ENCODE results near the gene POU6F1. TPM values are rescaled to one million over a fixed set of nuclear protein-coding genes. Genes with fewer than 3 reads are reported as not detected.

Gene POU6F1
- total and polyA plus RNA-seq, 2 donors (not counting 1 experiment from before 2014, with no cell fraction given), result 3.3 to 4.8 TPM

GRCh38 chr12:51254536-51254935 is 36.7 kb upstream of the POU6F1 start:
- H3K9me3 ChIP-seq (ENCODE audit: control insufficient read depth, insufficient read depth, low read depth, low read length), result no peaks in the 10 kb centered on the region

GRCh38 chr12:51253276-51253675 is 35.4 kb upstream of the POU6F1 start:
- Histone ChIP-seq H3K4me2 (ENCODE audit: extremely low read depth, insufficient read depth, low read length) (no peak overlapping the region), H3K79me2 (ENCODE audit: control insufficient read depth, insufficient read depth, low read length) (no peaks in the 10 kb centered on the region), H3K4me1 (ENCODE audit: control insufficient read depth, extremely low read depth, insufficient read depth, low read length) (no peaks in the 10 kb centered on the region), H2AFZ (ENCODE audit: low read length) (no peak overlapping the region), H3K4me3 (replicated peaks in 1 of 4; ENCODE audit: control extremely low read depth in 1 of 4, insufficient read depth in 1 of 4, low read depth in 3 of 4, low read length in 4 of 4) (no peak overlapping the region), H3K27ac (ENCODE audit: insufficient read depth, low read length) (no peak overlapping the region), H3K36me3 (ENCODE audit: control insufficient read depth, insufficient read depth, low read length) (no peaks in the 10 kb centered on the region), H3K9ac (ENCODE audit: insufficient read depth, low read length) (no peak overlapping the region), H4K20me1 (ENCODE audit: control insufficient read depth, extremely low read depth, insufficient read depth, low read length) (no peaks in the 10 kb centered on the region), H3K27me3 (ENCODE audit: control insufficient read depth, insufficient read depth, low read length) (no peaks in the 10 kb centered on the region), H3K9me3 (ENCODE audit: control insufficient read depth, insufficient read depth, low read depth, low read length) (no peaks in the 10 kb centered on the region)
- TF ChIP-seq EZH2 (IDR thresholded peaks at IDR 0.05; ENCODE audit: low read length, missing control alignments) (no peak), CTCF (conservative IDR thresholded peaks at IDR 0.05 in 1 of 2, IDR thresholded peaks at IDR 0.05 in 1 of 2; ENCODE audit: low read depth in 1 of 2, low read length in 2 of 2) (no peak)
- no peak for DNase-seq (ENCODE audit: low read depth in 2 of 2)

More at GRCh38 chr12:51254536-51254935, 36.7 kb upstream of the POU6F1 start:
- H3K36me3 ChIP-seq (ENCODE audit: control insufficient read depth, insufficient read depth, low read length), result no peaks in the 10 kb centered on the region
- no peak for TF ChIP-seq CTCF (conservative IDR thresholded peaks at IDR 0.05 in 1 of 2, IDR thresholded peaks at IDR 0.05 in 1 of 2; ENCODE audit: low read depth in 1 of 2, low read length in 2 of 2)
- no peak for TF ChIP-seq EZH2 (IDR thresholded peaks at IDR 0.05; ENCODE audit: low read length, missing control alignments)
- no peaks in the 10 kb centered on the region for H4K20me1 ChIP-seq (ENCODE audit: control insufficient read depth, extremely low read depth, insufficient read depth, low read length)
- no peak overlapping the region for H3K4me3 ChIP-seq (replicated peaks in 1 of 4; ENCODE audit: control extremely low read depth in 1 of 4, insufficient read depth in 1 of 4, low read depth in 3 of 4, low read length in 4 of 4)
- H3K4me2 ChIP-seq (ENCODE audit: extremely low read depth, insufficient read depth, low read length), result no peak overlapping the region
- no peaks in the 10 kb centered on the region for H3K4me1 ChIP-seq (ENCODE audit: control insufficient read depth, extremely low read depth, insufficient read depth, low read length)
- no peak overlapping the region for H3K9ac ChIP-seq (ENCODE audit: insufficient read depth, low read length)
- no peaks in the 10 kb centered on the region for H3K27me3 ChIP-seq (ENCODE audit: control insufficient read depth, insufficient read depth, low read length)
- DNase-seq (ENCODE audit: low read depth in 2 of 2), result peak in 1 of 2 donors; percentile 19
- no peak overlapping the region for H2AFZ ChIP-seq (ENCODE audit: low read length)
- H3K27ac ChIP-seq (ENCODE audit: insufficient read depth, low read length), result no peak overlapping the region
- H3K79me2 ChIP-seq (ENCODE audit: control insufficient read depth, insufficient read depth, low read length), result no peaks in the 10 kb centered on the region

GRCh38 chr12:51247523-51248206 is 29.8 kb upstream of the POU6F1 start:
- Histone ChIP-seq H3K9me3 (ENCODE audit: control insufficient read depth, insufficient read depth, low read depth, low read length) (no peaks in the 10 kb centered on the region), H3K4me3 (replicated peaks in 1 of 4; ENCODE audit: control extremely low read depth in 1 of 4, insufficient read depth in 1 of 4, low read depth in 3 of 4, low read length in 4 of 4) (no peak overlapping the region), H3K4me1 (ENCODE audit: control insufficient read depth, extremely low read depth, insufficient read depth, low read length) (peaks cover 2% of the 10 kb centered on the region), H4K20me1 (ENCODE audit: control insufficient read depth, extremely low read depth, insufficient read depth, low read length) (no peaks in the 10 kb centered on the region), H3K79me2 (ENCODE audit: control insufficient read depth, insufficient read depth, low read length) (peaks cover 2% of the 10 kb centered on the region), H3K27ac (ENCODE audit: insufficient read depth, low read length) (no peak overlapping the region), H2AFZ (ENCODE audit: low read length) (no peak overlapping the region), H3K9ac (ENCODE audit: insufficient read depth, low read length) (no peak overlapping the region), H3K36me3 (ENCODE audit: control insufficient read depth, insufficient read depth, low read length) (peaks cover 8% of the 10 kb centered on the region), H3K4me2 (ENCODE audit: extremely low read depth, insufficient read depth, low read length) (no peak overlapping the region), H3K27me3 (ENCODE audit: control insufficient read depth, insufficient read depth, low read length) (no peaks in the 10 kb centered on the region)
- no peak for DNase-seq (ENCODE audit: low read depth in 2 of 2)
- TF ChIP-seq EZH2 (IDR thresholded peaks at IDR 0.05; ENCODE audit: low read length, missing control alignments), result no peak
- no peak for TF ChIP-seq CTCF (conservative IDR thresholded peaks at IDR 0.05 in 1 of 2, IDR thresholded peaks at IDR 0.05 in 1 of 2; ENCODE audit: low read depth in 1 of 2, low read length in 2 of 2)
